Measurements from ENCODE around the gene UBE2J1. TPM values are rescaled to one million over a fixed set of nuclear protein-coding genes. Genes with fewer than 3 reads are reported as not detected.
"Not testable (repeated sequence)": the region's sequence is repeated elsewhere in the genome, so short reads cannot be mapped to it uniquely, and the experiment has no call there.

UBE2J1 gene, protein sequence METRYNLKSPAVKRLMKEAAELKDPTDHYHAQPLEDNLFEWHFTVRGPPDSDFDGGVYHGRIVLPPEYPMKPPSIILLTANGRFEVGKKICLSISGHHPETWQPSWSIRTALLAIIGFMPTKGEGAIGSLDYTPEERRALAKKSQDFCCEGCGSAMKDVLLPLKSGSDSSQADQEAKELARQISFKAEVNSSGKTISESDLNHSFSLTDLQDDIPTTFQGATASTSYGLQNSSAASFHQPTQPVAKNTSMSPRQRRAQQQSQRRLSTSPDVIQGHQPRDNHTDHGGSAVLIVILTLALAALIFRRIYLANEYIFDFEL
- 10 to 100 TPM; 18.8 to 47.7 (median 27.7) TPM for total RNA-seq
- polyA plus RNA-seq: 10 to 100 TPM; 25.1 to 33.8 TPM
- 43.2 reads per million, percentile 68 among the genes with 10 or more reads in this experiment for total RNA-seq

DNA sequence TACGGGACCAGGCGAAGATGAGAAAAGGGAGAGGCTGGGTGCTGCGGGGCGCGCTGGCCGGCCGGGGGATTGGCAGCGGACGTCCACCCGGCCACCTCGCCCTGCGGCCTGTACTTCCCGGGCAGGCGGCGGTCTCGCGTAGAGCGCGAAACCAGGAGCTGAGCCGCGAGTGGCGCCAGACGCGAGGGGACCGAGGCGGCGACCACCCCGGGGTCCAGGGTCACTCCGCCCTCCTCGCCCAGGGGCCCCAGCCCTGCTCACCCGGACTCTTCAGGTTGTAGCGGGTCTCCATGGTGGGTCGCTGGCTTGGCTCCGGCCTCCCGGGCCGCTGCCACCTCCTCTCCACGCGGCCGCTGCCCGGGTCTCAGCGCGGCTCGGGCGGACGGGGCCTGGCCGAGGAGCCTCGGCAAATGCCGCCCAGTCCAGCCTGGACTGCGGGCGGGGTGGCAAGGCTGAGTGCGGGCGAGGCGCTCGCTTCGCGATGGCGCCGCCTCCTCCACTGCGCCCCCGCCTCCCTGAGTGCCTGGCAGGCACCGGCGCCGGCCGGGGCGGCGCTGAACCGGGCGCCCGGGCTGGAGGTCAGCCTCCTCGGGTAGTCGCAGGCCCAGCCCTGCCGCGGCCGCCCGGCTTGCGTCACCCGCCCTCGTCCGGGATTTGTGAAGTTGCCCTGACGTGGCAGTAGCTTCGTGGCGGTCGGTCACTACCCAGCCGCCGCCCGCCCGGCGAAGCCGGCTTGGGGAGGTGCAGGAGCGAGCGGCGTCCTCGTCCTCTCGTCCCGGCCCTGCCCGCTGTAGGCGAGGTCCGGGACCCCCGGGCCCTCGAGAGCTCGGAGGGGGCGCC, at the start of gene UBE2J1:
Gene UBE2J1 (minus strand): TSS at position 445 of the 840 bp plus-strand sequence. CDS start 153 bp downstream, at position 292.
- peak within 1 kb of the TSS; percentile 88 for H3K27ac ChIP-seq (ENCODE audit: low read depth, low read length)
- DNase-seq (peak; percentile 34 to 87 (median 61)), ATAC-seq (peak; percentile 89)
- Mint-ChIP-seq H3K27me3 (no peaks in the 10 kb centered on the region), H3K36me3 (peaks cover 0 to 24% (median 0%) of the 10 kb centered on the region in 5 donors), H3K4me1 (peaks cover 44 to 81% (median 72%) of the 10 kb centered on the region in 7 donors), H3K27ac (peak within 1 kb of the TSS; percentile 95 to 98 (median 97)), H3K9me3 (no peaks in the 10 kb centered on the region), H3K4me3 (peak within 1 kb of the TSS; percentile 96 to 100 (median 98))
- CTCF ChIA-PET: interaction anchor here (1.4 to 3.9 kb wide), 4 partner anchors 10 to 273 kb away, joined by 4 to 16 read pairs (median 7); partner anchors contain the start of gene PNRC1
- no peaks in the 10 kb centered on the region for H3K27me3 ChIP-seq (ENCODE audit: control insufficient read depth in 2 of 2, insufficient read depth in 2 of 2, low read length in 2 of 2)
- H3K4me3 ChIP-seq (ENCODE audit: low read length): peak within 1 kb of the TSS; percentile 67
- peaks cover 27 to 30% of the 10 kb centered on the region in 2 donors for H3K4me1 ChIP-seq (ENCODE audit: control insufficient read depth in 2 of 2, insufficient read depth in 2 of 2, low read length in 2 of 2)
- intact Hi-C loops (cut with micrococcal nuclease): loop anchor here (1.0 to 10.0 kb wide), 15 partner anchors 12 to 1948 kb away; partner anchors contain the start of genes LYRM2 (in 2 of the 2), PM20D2 (in 2 of the 2), RNGTT (in 2 of the 2) and AKIRIN2 (in 1 of the 2)
- peaks cover 0 to 7% (median 0%) of the 10 kb centered on the region in 3 experiments for H3K36me3 ChIP-seq (ENCODE audit: control insufficient read depth in 2 of 3, insufficient read depth in 3 of 3, low read length in 3 of 3)
- H3K9me3 ChIP-seq (ENCODE audit: control insufficient read depth in 2 of 3, low read length in 3 of 3): no peaks in the 10 kb centered on the region
- POLR2A ChIA-PET: interaction anchor here (0.6 to 7.7 kb wide), 11 partner anchors 8 to 918 kb away, joined by 3 to 90 read pairs (median 3); partner anchors contain the start of genes PNRC1, RNGTT and RRAGD

- Mint-ChIP-seq H3K27ac (peak overlapping the region in 1 of 9 donors; percentile 37), H3K4me3 (no peak overlapping the region), H3K9me3 (peaks cover 0 to 4% (median 0%) of the 10 kb centered on the region in 11 donors), H3K27me3 (no peaks in the 10 kb centered on the region), H3K4me1 (peaks cover 0 to 5% (median under 1%) of the 10 kb centered on the region in 7 donors), H3K36me3 (peaks cover 0 to 2% (median 0%) of the 10 kb centered on the region in 5 donors)
- Histone ChIP-seq H3K4me1 (ENCODE audit: control insufficient read depth in 2 of 2, insufficient read depth in 2 of 2, low read length in 2 of 2) (no peaks in the 10 kb centered on the region), H3K27me3 (ENCODE audit: control insufficient read depth in 2 of 2, insufficient read depth in 2 of 2, low read length in 2 of 2) (no peaks in the 10 kb centered on the region), H3K9me3 (ENCODE audit: control insufficient read depth in 2 of 3, low read length in 3 of 3) (no peaks in the 10 kb centered on the region), H3K4me3 (ENCODE audit: low read length) (no peak overlapping the region), H3K36me3 (ENCODE audit: control insufficient read depth in 2 of 3, insufficient read depth in 3 of 3, low read length in 3 of 3) (no peaks in the 10 kb centered on the region), H3K27ac (ENCODE audit: low read depth, low read length) (no peak overlapping the region)
- no peak for ATAC-seq
- intact Hi-C loops (cut with micrococcal nuclease): no loop called here
- no peak for DNase-seq
- ChIA-PET POLR2A (no interaction called here), CTCF (no interaction called here)
These were observed 48.4 kb upstream of the UBE2J1 start for GRCh38 chr6:89400912-89401399.

DNA sequence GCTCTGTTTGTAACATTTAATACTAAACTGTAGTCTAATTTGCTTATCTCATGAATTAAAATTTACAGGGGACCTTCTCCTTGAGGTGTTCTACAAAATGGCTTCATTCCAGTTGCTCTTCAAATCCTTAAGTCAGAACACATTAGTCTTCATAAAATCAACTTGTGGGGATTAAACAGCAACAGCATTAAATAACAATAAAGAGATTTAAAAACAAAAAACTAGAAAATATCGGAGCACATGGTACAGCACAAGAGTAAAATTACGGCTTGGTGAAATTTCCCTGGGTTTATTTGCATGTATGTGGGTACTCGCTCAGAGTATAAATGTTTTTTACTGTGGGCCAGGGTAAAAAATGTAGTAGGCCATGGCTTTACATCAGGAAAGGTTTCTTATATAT, 47.5 kb upstream of the UBE2J1 start:
- DNase-seq (no peak), ATAC-seq (no peak)
- no peak overlapping the region for H3K27ac ChIP-seq (ENCODE audit: low read depth, low read length)
- ChIA-PET POLR2A (no interaction called here), CTCF (no interaction called here)
- Mint-ChIP-seq H3K4me3 (no peak overlapping the region), H3K27me3 (peaks cover 0 to 3% (median 0%) of the 10 kb centered on the region in 5 donors), H3K27ac (no peak overlapping the region), H3K4me1 (peaks cover 0 to 5% (median 0%) of the 10 kb centered on the region in 7 donors), H3K36me3 (peaks cover 0 to 2% (median 0%) of the 10 kb centered on the region in 5 donors), H3K9me3 (peaks cover 0 to 4% (median 0%) of the 10 kb centered on the region in 11 donors)
- H3K9me3 ChIP-seq (ENCODE audit: control insufficient read depth in 2 of 3, low read length in 3 of 3): no peaks in the 10 kb centered on the region
- intact Hi-C loops (cut with micrococcal nuclease): no loop called here
- H3K36me3 ChIP-seq (ENCODE audit: control insufficient read depth in 2 of 3, insufficient read depth in 3 of 3, low read length in 3 of 3): no peaks in the 10 kb centered on the region
- H3K4me1 ChIP-seq (ENCODE audit: control insufficient read depth in 2 of 2, insufficient read depth in 2 of 2, low read length in 2 of 2): no peaks in the 10 kb centered on the region
- no peaks in the 10 kb centered on the region for H3K27me3 ChIP-seq (ENCODE audit: control insufficient read depth in 2 of 2, insufficient read depth in 2 of 2, low read length in 2 of 2)
- H3K4me3 ChIP-seq (ENCODE audit: low read length): no peak overlapping the region

GRCh38 chr6:89398762-89399525, 46.4 kb upstream of the UBE2J1 start:
- Mint-ChIP-seq H3K4me3 (no peak overlapping the region), H3K4me1 (peaks cover 0 to 5% (median 0%) of the 10 kb centered on the region in 7 donors), H3K27me3 (peaks cover 0 to 6% (median 0%) of the 10 kb centered on the region in 5 donors), H3K27ac (no peak overlapping the region), H3K36me3 (peaks cover 0 to 2% (median under 1%) of the 10 kb centered on the region in 5 donors), H3K9me3 (peaks cover 0 to 4% (median under 1%) of the 10 kb centered on the region in 11 donors)
- H3K4me3 ChIP-seq (ENCODE audit: low read length): no peak overlapping the region
- H3K27ac ChIP-seq (ENCODE audit: low read depth, low read length): no peak overlapping the region
- H3K4me1 ChIP-seq (ENCODE audit: control insufficient read depth in 2 of 2, insufficient read depth in 2 of 2, low read length in 2 of 2): no peaks in the 10 kb centered on the region
- CTCF ChIA-PET: interaction anchor here (0.6 kb wide), 1 partner anchor 21 kb away, joined by 9 read pairs; no protein-coding TSS in a partner anchor
- H3K27me3 ChIP-seq (ENCODE audit: control insufficient read depth in 2 of 2, insufficient read depth in 2 of 2, low read length in 2 of 2): no peaks in the 10 kb centered on the region
- DNase-seq (no peak), ATAC-seq (no peak)
- intact Hi-C loops (cut with micrococcal nuclease): no loop called here
- no peaks in the 10 kb centered on the region for H3K9me3 ChIP-seq (ENCODE audit: control insufficient read depth in 2 of 3, low read length in 3 of 3)
- no peaks in the 10 kb centered on the region for H3K36me3 ChIP-seq (ENCODE audit: control insufficient read depth in 2 of 3, insufficient read depth in 3 of 3, low read length in 3 of 3)
- POLR2A ChIA-PET: no interaction called here

DNA sequence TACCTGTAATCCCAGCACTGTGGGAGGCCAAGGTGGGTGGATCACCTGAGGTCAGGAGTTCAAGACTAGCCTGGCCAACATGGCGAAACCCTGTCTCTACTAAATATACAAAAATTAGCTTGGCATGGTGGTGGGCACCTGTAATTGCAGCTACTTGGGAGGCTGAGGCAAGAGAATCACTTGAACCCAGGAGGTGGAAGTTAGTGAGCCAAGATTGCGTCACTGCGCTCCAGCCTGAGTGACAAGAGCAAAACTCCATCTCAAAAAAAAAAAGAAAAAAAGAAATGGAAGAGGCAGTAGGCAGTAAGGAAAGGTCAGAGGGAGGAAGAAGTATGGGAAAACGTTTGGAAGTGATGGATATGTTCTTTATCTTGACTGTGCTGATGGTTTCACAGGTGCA, 45.4 kb upstream of the UBE2J1 start:
- H3K4me1 Mint-ChIP-seq; H3K4me1 ChIP-seq (ENCODE audit: control insufficient read depth in 2 of 2, insufficient read depth in 2 of 2, low read length in 2 of 2); H3K27me3 ChIP-seq (ENCODE audit: control insufficient read depth in 2 of 2, insufficient read depth in 2 of 2, low read length in 2 of 2); H3K4me3 ChIP-seq (ENCODE audit: low read length); H3K9me3 ChIP-seq (ENCODE audit: control insufficient read depth in 2 of 3, low read length in 3 of 3); ATAC-seq; H3K36me3 ChIP-seq (ENCODE audit: control insufficient read depth in 2 of 3, insufficient read depth in 3 of 3, low read length in 3 of 3); H3K4me3 Mint-ChIP-seq; CTCF ChIA-PET; intact Hi-C loops (cut with micrococcal nuclease); POLR2A ChIA-PET; H3K27ac Mint-ChIP-seq; DNase-seq; H3K27ac ChIP-seq (ENCODE audit: low read depth, low read length): not testable (repeated sequence)
- peaks cover 0 to 14% (median 0%) of the 10 kb centered on the region in 5 donors for H3K27me3 Mint-ChIP-seq
- peaks cover 10 to 11% (median 10%) of the 10 kb centered on the region in 5 donors for H3K36me3 Mint-ChIP-seq
- H3K9me3 Mint-ChIP-seq: peaks cover 4 to 12% (median 8%) of the 10 kb centered on the region in 11 donors

DNA sequence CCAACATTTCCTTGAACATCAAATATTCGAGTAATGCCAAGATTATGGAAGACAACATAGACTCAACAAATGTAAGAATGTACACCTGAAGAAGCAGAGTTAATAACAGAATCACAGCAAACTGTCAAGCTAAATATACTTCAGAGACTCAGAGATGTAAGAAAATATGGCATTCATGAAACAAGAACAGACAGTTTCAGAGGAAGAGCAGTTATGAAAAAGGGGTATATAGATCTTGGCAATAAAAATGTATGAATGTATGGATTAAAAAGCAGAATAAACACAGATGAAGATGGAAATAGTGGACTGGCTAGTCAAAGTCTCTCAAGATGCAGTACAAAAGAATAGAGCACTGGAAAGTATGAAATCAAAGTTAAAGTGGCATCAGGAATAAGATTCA, 41.1 kb upstream of the UBE2J1 start:
- Histone ChIP-seq H3K4me3 (ENCODE audit: low read length) (no peak overlapping the region), H3K27me3 (ENCODE audit: control insufficient read depth in 2 of 2, insufficient read depth in 2 of 2, low read length in 2 of 2) (no peaks in the 10 kb centered on the region), H3K4me1 (ENCODE audit: control insufficient read depth in 2 of 2, insufficient read depth in 2 of 2, low read length in 2 of 2) (no peaks in the 10 kb centered on the region), H3K27ac (ENCODE audit: low read depth, low read length) (no peak overlapping the region), H3K36me3 (ENCODE audit: control insufficient read depth in 2 of 3, insufficient read depth in 3 of 3, low read length in 3 of 3) (no peaks in the 10 kb centered on the region), H3K9me3 (ENCODE audit: control insufficient read depth in 2 of 3, low read length in 3 of 3) (no peaks in the 10 kb centered on the region)
- CTCF ChIA-PET: no interaction called here
- no peak overlapping the region for H3K27ac Mint-ChIP-seq
- peaks cover 0 to 14% (median 0%) of the 10 kb centered on the region in 5 donors for H3K27me3 Mint-ChIP-seq
- DNase-seq (no peak), ATAC-seq (no peak)
- intact Hi-C loops (cut with micrococcal nuclease): no loop called here
- peaks cover 0 to 4% (median 0%) of the 10 kb centered on the region in 7 donors for H3K4me1 Mint-ChIP-seq
- no peak overlapping the region for H3K4me3 Mint-ChIP-seq
- POLR2A ChIA-PET: no interaction called here
- peaks cover 4 to 13% (median 8%) of the 10 kb centered on the region in 11 donors for H3K9me3 Mint-ChIP-seq
- H3K36me3 Mint-ChIP-seq: peaks cover 10 to 12% (median 11%) of the 10 kb centered on the region in 5 donors
